ENCODE data around the gene C16orf96. TPM values are rescaled to one million over a fixed set of nuclear protein-coding genes. Genes with fewer than 3 reads are reported as not detected.

Gene C16orf96
- total RNA-seq, 1 experiment from 2014 or later, result 1.4 TPM

DNA sequence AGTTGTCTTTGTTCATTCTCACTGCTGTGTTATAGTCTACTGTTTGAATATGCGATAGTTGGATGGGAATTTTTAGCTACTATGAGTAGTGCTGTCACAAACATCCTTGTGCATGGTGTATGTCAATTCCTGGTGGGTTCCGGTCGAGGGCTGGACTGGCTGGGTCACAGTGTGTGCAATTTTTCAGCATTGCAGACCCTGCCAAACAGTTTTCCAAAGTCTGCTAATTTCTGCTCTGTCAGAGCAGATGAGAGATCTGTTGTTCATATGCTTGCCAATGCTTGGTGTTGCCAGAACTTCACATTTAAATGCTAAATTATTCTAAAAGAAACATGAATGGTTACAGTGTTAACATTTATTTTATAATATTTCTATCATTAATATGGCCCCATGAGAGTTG lies 3.6 kb upstream of the C16orf96 start:
- no peaks in the 10 kb centered on the region for H3K79me2 ChIP-seq (ENCODE audit: insufficient read depth, low read length)
- no peak overlapping the region for H2BK15ac ChIP-seq (ENCODE audit: low read depth, low read length)
- no peak overlapping the region for H2BK12ac ChIP-seq (ENCODE audit: insufficient read length, low read depth, low read length)
- no peaks in the 10 kb centered on the region for H3K23me2 ChIP-seq (ENCODE audit: insufficient read length, low read depth, low read length, poor library complexity, severe bottlenecking)
- no peaks in the 10 kb centered on the region for H3K9me3 ChIP-seq (ENCODE audit: control insufficient read depth, low read depth, low read length)
- no peak overlapping the region for H2AK5ac ChIP-seq (ENCODE audit: insufficient read length, low read length)
- no peak overlapping the region for H4K8ac ChIP-seq (replicated peaks; ENCODE audit: insufficient read length, low read depth, low read length)
- no peak for DNase-seq
- Mint-ChIP-seq H3K4me3 (no peak overlapping the region), H3K9me3 (peaks cover 0 to 2% of the 10 kb centered on the region in 2 experiments; a peak in 2 of 5 replicates), H3K4me1 (peaks cover 9 to 11% of the 10 kb centered on the region in 2 experiments; a peak in 2 of 4 replicates), H3K27ac (no peak overlapping the region), H3K27me3 (ENCODE audit: low read depth) (peaks cover 7% of the 10 kb centered on the region), H3K36me3 (ENCODE audit: insufficient read depth in 1 of 3, low read depth in 3 of 3) (no peaks in the 10 kb centered on the region; a peak in 1 of 7 replicates)
- H3T11ph ChIP-seq (ENCODE audit: low read length), result no peak overlapping the region
- no CpG with 5 or more reads among the region's 3 CpGs for WGBS (ENCODE audit: extremely low coverage, insufficient read length, low lambda C conversion rate)
- H3K18ac ChIP-seq (ENCODE audit: insufficient read length, low read depth, low read length), result no peak overlapping the region
- TF ChIP-seq, protein P1, sequence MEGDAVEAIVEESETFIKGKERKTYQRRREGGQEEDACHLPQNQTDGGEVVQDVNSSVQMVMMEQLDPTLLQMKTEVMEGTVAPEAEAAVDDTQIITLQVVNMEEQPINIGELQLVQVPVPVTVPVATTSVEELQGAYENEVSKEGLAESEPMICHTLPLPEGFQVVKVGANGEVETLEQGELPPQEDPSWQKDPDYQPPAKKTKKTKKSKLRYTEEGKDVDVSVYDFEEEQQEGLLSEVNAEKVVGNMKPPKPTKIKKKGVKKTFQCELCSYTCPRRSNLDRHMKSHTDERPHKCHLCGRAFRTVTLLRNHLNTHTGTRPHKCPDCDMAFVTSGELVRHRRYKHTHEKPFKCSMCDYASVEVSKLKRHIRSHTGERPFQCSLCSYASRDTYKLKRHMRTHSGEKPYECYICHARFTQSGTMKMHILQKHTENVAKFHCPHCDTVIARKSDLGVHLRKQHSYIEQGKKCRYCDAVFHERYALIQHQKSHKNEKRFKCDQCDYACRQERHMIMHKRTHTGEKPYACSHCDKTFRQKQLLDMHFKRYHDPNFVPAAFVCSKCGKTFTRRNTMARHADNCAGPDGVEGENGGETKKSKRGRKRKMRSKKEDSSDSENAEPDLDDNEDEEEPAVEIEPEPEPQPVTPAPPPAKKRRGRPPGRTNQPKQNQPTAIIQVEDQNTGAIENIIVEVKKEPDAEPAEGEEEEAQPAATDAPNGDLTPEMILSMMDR (conservative IDR thresholded peaks at IDR 0.05), result no peak
- H2AFZ ChIP-seq (ENCODE audit: low read length), result no peak overlapping the region
- no peak overlapping the region for H4K91ac ChIP-seq (ENCODE audit: insufficient read length, low read depth, low read length)
- no peak overlapping the region for H3K4ac ChIP-seq (ENCODE audit: low read depth, low read length)
- no peak overlapping the region for H3K14ac ChIP-seq (ENCODE audit: insufficient read depth, low read length)
- no peak overlapping the region for H4K5ac ChIP-seq (ENCODE audit: insufficient read length, low read depth, low read length)
- no peak overlapping the region for H3K27ac ChIP-seq (ENCODE audit: insufficient read length, low read depth, low read length)
- H4K20me1 ChIP-seq (ENCODE audit: control insufficient read depth, insufficient read depth, insufficient read length), result no peaks in the 10 kb centered on the region
- H3K4me2 ChIP-seq (ENCODE audit: insufficient read depth, insufficient read length, low read length), result no peak overlapping the region
- no peaks in the 10 kb centered on the region for H3K79me1 ChIP-seq (ENCODE audit: insufficient read depth, low read depth, low read length, poor library complexity, severe bottlenecking)
- H3K4me1 ChIP-seq (ENCODE audit: insufficient read depth, low read length), result no peaks in the 10 kb centered on the region; the same call in 1 of the 2 replicates
- no peak overlapping the region for H3K9ac ChIP-seq (ENCODE audit: extremely low read depth, insufficient read length, low read length)
- H2BK20ac ChIP-seq (ENCODE audit: low read depth, low read length, poor library complexity, severe bottlenecking), result no peak overlapping the region
- H2BK120ac ChIP-seq (ENCODE audit: low read depth, low read length, poor library complexity, severe bottlenecking), result no peak overlapping the region
- no peak overlapping the region for H3K23ac ChIP-seq (ENCODE audit: insufficient read length, low read depth, low read length)
- no peak overlapping the region for H2BK5ac ChIP-seq (ENCODE audit: insufficient read length, low read length)
- H3K56ac ChIP-seq (ENCODE audit: insufficient read length, low read depth, low read length), result no peak overlapping the region
- no peaks in the 10 kb centered on the region for H3K27me3 ChIP-seq (ENCODE audit: insufficient read depth, low read length)
